Activated CD4-positive, alpha-beta T cell treated with anti-CD3 and anti-CD28 coated beads, Interleukin-2, amount 50 U/mL, for 48 hours (primary cell): ENCODE results near the gene PRSS1.

Experiments used
- DNase-seq, 2 experiments: peaks; one replicate each; pipeline ENCODE4 v3.0.0-alpha.2; 2020

PRSS1 gene

GRCh38 chr7:142795339-142795863, 46.1 kb downstream of the PRSS1 start:
- peak in 1 of 2 experiments; percentile 68 for DNase-seq

- DNase-seq = peak in 1 of 2 experiments; percentile 11
Measured at GRCh38 chr7:142796001-142796500, 46.8 kb downstream of the PRSS1 start.

GRCh38 chr7:142796501-142797390, 47.5 kb downstream of the PRSS1 start:
- DNase-seq = peak in 1 of 2 experiments; percentile 39

- peak in 1 of 2 experiments; percentile 57 for DNase-seq
Measured at GRCh38 chr7:142797391-142798377, 48.4 kb downstream of the PRSS1 start.

- peak in 1 of 2 experiments; percentile 48 for DNase-seq
Measured at GRCh38 chr7:142798451-142799436, 49.5 kb downstream of the PRSS1 start.

- DNase-seq = peak in 1 of 2 experiments; percentile 27
Measured at GRCh38 chr7:142799437-142799835, 50.2 kb downstream of the PRSS1 start.

GRCh38 chr7:142800088-142800487, 50.8 kb downstream of the PRSS1 start:
- DNase-seq = no peak

GRCh38 chr7:142800699-142801260, 51.5 kb downstream of the PRSS1 start:
- peak in 1 of 2 experiments; percentile 35 for DNase-seq

GRCh38 chr7:142801601-142802295, 52.5 kb downstream of the PRSS1 start:
- DNase-seq = peak in 1 of 2 experiments; percentile 18

GRCh38 chr7:142802301-142802700, 53.0 kb downstream of the PRSS1 start:
- no peak for DNase-seq
